Fibroblast of lung (primary cell): ENCODE data around the gene CHST3.

Experiments used
- EZH2 ChIP-seq: IDR thresholded peaks from 2 replicates; pipeline ENCODE4 v1.5.1; 2012; ENCODE audit warnings: low read length, control low read depth, mild to moderate bottlenecking; ENCODE audit errors: missing control alignments
- TF ChIP-seq, protein P1 (sequence below), 2 donors: IDR thresholded peaks in 1 of 2; conservative IDR thresholded peaks in 1 of 2; 1 replicate in 1 of 2; 2 replicates in 1 of 2; pipeline ENCODE4 v1.5.1; 2011 to 2012; ENCODE audit warnings: low read length in 2 of 2, control low read depth in 1 of 2, inconsistent platforms in 1 of 2, low read depth in 1 of 2, mild to moderate bottlenecking in 1 of 2

GRCh38 chr10:71978988-71979691 is 14.9 kb downstream of the CHST3 start:
- TF ChIP-seq, protein P1, sequence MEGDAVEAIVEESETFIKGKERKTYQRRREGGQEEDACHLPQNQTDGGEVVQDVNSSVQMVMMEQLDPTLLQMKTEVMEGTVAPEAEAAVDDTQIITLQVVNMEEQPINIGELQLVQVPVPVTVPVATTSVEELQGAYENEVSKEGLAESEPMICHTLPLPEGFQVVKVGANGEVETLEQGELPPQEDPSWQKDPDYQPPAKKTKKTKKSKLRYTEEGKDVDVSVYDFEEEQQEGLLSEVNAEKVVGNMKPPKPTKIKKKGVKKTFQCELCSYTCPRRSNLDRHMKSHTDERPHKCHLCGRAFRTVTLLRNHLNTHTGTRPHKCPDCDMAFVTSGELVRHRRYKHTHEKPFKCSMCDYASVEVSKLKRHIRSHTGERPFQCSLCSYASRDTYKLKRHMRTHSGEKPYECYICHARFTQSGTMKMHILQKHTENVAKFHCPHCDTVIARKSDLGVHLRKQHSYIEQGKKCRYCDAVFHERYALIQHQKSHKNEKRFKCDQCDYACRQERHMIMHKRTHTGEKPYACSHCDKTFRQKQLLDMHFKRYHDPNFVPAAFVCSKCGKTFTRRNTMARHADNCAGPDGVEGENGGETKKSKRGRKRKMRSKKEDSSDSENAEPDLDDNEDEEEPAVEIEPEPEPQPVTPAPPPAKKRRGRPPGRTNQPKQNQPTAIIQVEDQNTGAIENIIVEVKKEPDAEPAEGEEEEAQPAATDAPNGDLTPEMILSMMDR (conservative IDR thresholded peaks at IDR 0.05 in 1 of 2, IDR thresholded peaks at IDR 0.05 in 1 of 2; ENCODE audit: low read depth in 1 of 2, low read length in 2 of 2), result no peak
- TF ChIP-seq EZH2, result no peak
